Liver (tissue), 3 donors: Measurements from ENCODE around the gene TRAK1.

Experiments used
- ATF3 ChIP-seq: IDR thresholded peaks from 2 replicates; pipeline ENCODE4 v1.6.1; 2016; ENCODE audit warnings: antibody characterized with exemption
- CTCF ChIP-seq: fragments of 150-350 bp; IDR thresholded peaks from 2 replicates; pipeline ENCODE4 v1.5.1; 2017; ENCODE audit warnings: improper control_type of control experiment, low read depth, low read length; ENCODE audit not compliant: missing input control
- EGR1 ChIP-seq, 2 donors: IDR thresholded peaks; 2 replicates each; pipeline ENCODE4 v1.6.1; 2016 to 2018; ENCODE audit warnings: antibody characterized with exemption in 2 of 2, low read depth in 2 of 2
- FOXA1 ChIP-seq: IDR thresholded peaks from 2 replicates; pipeline ENCODE4 v1.6.1; 2016; ENCODE audit warnings: antibody characterized with exemption
- GABPA ChIP-seq, 2 donors: IDR thresholded peaks in 1 of 2; conservative IDR thresholded peaks in 1 of 2; 2 replicates each; pipeline ENCODE4 v1.6.1; 2016; ENCODE audit warnings: antibody characterized with exemption in 2 of 2, mild to moderate bottlenecking in 1 of 2, moderate library complexity in 1 of 2
- RAD21 ChIP-seq, 2 donors: IDR thresholded peaks; 2 replicates each; pipeline ENCODE4 v1.6.1; 2016; ENCODE audit warnings: antibody characterized with exemption in 2 of 2, mild to moderate bottlenecking in 2 of 2
- REST ChIP-seq: IDR thresholded peaks from 2 replicates; pipeline ENCODE4 v1.6.1; 2016; ENCODE audit warnings: antibody characterized with exemption, mild to moderate bottlenecking
- RXRA ChIP-seq, 2 donors: IDR thresholded peaks; 2 replicates each; pipeline ENCODE4 v1.6.1; 2017 to 2018; ENCODE audit warnings: antibody characterized with exemption in 2 of 2, mild to moderate bottlenecking in 1 of 2
- SP1 ChIP-seq: IDR thresholded peaks from 2 replicates; pipeline ENCODE4 v1.6.1; 2018; ENCODE audit warnings: antibody characterized with exemption, mild to moderate bottlenecking
- TAF1 ChIP-seq: conservative IDR thresholded peaks from 2 replicates; pipeline ENCODE4 v1.6.1; 2016; ENCODE audit warnings: antibody characterized with exemption, mild to moderate bottlenecking
- YY1 ChIP-seq: IDR thresholded peaks from 2 replicates; pipeline ENCODE4 v1.6.1; 2016; ENCODE audit warnings: antibody characterized with exemption, mild to moderate bottlenecking
- ZBTB33 ChIP-seq: IDR thresholded peaks from 2 replicates; pipeline ENCODE4 v1.6.1; 2016; ENCODE audit warnings: antibody characterized with exemption
- donor health status: healthy.
- donor health status: healthy.

- TF ChIP-seq YY1 (no peak), CTCF (no peak), TAF1 (no peak), FOXA1 (no peak), EGR1 (IDR thresholded peaks at IDR 0.05; ENCODE audit: low read depth in 2 of 2) (no peak), ZBTB33 (no peak), RAD21 (IDR thresholded peaks at IDR 0.05) (no peak), ATF3 (no peak), GABPA (IDR thresholded peaks at IDR 0.05 in 1 of 2, conservative IDR thresholded peaks at IDR 0.05 in 1 of 2) (no peak), REST (no peak), RXRA (IDR thresholded peaks at IDR 0.05) (no peak), SP1 (no peak)
These were observed 165.8 kb downstream of the TRAK1 start for GRCh38 chr3:42257007-42257406.
